GM12891 (cell line): Measurements from ENCODE around the gene PPIL4.

Experiments
- POLR2AphosphoS5 ChIP-seq: IDR thresholded peaks from 2 replicates; pipeline ENCODE4 v1.6.1; 2011; ENCODE audit warnings: low read depth, low read length, control low read depth
- TAF1 ChIP-seq: IDR thresholded peaks from 2 replicates; pipeline ENCODE4 v1.6.1; 2011; ENCODE audit warnings: low read depth, low read length, control low read depth

DNA sequence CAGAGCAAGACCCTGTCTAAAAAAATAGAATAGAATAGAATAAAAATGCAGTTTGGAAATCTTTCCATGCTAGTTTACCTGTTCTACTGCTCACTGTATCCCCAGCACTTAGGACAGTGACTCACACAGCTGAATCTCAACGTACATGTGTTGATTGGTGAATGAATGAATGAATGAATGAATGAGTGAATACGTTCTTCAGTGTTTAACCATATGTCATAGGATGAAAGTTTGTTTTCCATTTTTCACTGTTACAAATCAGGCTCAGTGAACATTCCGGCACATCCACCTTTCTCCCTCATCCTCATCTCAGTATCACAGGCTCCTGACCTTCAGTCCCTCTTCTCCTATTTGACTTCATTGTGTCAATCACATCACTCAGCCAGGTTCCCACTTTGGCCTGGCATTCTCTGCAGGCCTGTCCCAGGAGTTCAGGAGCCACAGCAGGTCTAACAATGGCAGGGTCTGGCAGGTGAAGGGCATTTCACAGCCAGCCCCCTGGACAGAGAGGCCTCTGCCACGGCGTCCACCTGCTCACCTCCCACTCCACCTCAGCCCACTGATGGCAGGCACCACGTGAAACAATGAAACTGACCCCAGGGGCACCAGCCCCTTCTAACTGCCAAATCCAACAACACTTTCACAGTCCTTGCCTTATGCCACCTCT lies 68.9 kb downstream of the PPIL4 start:
- TF ChIP-seq POLR2AphosphoS5 (no peak), TAF1 (no peak)
